A549 (cell line): ENCODE data around the gene CACNB1.

Experiments
- BHLHE40 ChIP-seq: IDR thresholded peaks from 2 replicates; pipeline ENCODE4 v1.6.1; 2012; ENCODE audit warnings: low read depth, low read length, inconsistent platforms
- CTCF ChIP-seq: fragments of >200 bp; sonication (Bioruptor Twin); formaldehyde crosslinking; IDR thresholded peaks from 3 replicates; pipeline ENCODE4 v1.5.1; 2016
- MYC ChIP-seq: IDR thresholded peaks from 2 replicates; pipeline ENCODE4 v1.6.1; 2012; ENCODE audit warnings: mild to moderate bottlenecking, inconsistent platforms, low read length, improper control_type of control experiment, borderline replicate concordance
- POLR2A ChIP-seq: IDR thresholded peaks from 2 replicates; pipeline ENCODE4 v1.6.1; 2012; ENCODE audit warnings: mild to moderate bottlenecking, low read length
- USF2 ChIP-seq: fragments of 450-650 bp; IDR thresholded peaks from 2 replicates; pipeline ENCODE4 v1.6.1; 2014; ENCODE audit warnings: antibody characterized with exemption
- TF ChIP-seq, protein P1 (sequence below): IDR thresholded peaks from 2 replicates; pipeline ENCODE4 v1.6.1; 2012
- TF ChIP-seq, protein P2 (sequence below): fragments of 150-350 bp; IDR thresholded peaks from 2 replicates; pipeline ENCODE4 v1.6.1; 2014; ENCODE audit warnings: low read depth, mild to moderate bottlenecking, low read length

DNA sequence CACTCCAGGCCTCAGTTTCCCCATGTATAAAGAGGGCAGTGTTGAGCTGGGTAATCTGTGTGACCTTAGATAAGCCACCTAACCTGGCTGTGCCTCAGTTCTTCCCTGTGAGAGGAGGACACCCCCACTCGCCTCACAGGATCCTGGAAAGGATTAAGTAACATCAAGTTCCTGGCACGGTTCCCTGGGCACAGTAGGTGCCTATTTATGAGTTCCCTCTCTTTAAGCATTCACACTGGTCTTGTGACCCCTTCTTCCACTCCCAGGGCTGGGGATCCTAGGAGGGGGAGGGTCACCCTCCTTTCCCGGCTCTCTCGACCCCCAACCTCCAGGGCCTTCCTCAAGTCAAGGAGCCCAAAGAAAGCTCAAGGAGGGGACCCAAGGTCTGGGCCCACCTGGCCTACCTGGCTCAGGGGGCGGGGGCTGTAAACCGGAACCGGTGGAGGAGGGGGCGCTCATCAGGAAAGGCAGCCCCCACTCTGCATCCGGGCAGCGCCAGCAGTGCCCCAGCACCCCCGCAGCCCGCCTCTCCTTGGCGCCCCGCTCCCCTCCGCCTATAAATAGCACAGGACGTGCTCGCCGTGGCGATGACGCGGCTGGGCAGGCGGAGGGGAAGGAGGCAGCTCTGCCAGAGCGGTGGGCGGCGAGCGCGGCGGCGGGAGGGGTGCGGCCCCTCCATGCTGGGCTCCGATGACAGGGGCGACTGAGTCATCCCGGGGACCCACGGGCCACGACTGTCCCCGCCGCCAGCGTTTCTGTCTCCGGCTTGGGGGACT lies 12.0 kb upstream of the CACNB1 start:
- TF ChIP-seq USF2: no peak
- no peak for TF ChIP-seq CTCF
- TF ChIP-seq, protein P1, sequence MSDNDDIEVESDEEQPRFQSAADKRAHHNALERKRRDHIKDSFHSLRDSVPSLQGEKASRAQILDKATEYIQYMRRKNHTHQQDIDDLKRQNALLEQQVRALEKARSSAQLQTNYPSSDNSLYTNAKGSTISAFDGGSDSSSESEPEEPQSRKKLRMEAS: no peak
- TF ChIP-seq POLR2A: no peak
- TF ChIP-seq MYC: no peak
- TF ChIP-seq BHLHE40: no peak
- TF ChIP-seq, protein P2, sequence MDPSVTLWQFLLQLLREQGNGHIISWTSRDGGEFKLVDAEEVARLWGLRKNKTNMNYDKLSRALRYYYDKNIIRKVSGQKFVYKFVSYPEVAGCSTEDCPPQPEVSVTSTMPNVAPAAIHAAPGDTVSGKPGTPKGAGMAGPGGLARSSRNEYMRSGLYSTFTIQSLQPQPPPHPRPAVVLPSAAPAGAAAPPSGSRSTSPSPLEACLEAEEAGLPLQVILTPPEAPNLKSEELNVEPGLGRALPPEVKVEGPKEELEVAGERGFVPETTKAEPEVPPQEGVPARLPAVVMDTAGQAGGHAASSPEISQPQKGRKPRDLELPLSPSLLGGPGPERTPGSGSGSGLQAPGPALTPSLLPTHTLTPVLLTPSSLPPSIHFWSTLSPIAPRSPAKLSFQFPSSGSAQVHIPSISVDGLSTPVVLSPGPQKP: no peak
